Memory B cell (primary cell): ENCODE measurements around the gene GIPC3.
"Not testable (repeated sequence)": the region's sequence is repeated elsewhere in the genome, so short reads cannot be mapped to it uniquely, and the experiment has no call there.

Experiments
- ATAC-seq: fragments of 150-1000 bp; cut with Tn5 transposase; 2 replicates; pipeline ENCODE4 v1.10.0; 2021; ENCODE audit warnings: low read depth, mild to moderate bottlenecking, moderate library complexity
- DNase-seq, 2 donors: peaks; one replicate each; pipeline ENCODE4 v3.0.0; 2022; ENCODE audit warnings: low spot score in 2 of 2
- H3K27ac Mint-ChIP-seq: one replicate; pipeline ENCODE4 v1.8.0; 2022; ENCODE audit warnings: mild to moderate bottlenecking, moderate library complexity, mixed read lengths
- H3K27me3 Mint-ChIP-seq: one replicate; pipeline ENCODE4 v1.8.0; 2022; ENCODE audit warnings: mixed read lengths
- H3K36me3 Mint-ChIP-seq: one replicate; pipeline ENCODE4 v1.8.0; 2022; ENCODE audit warnings: mild to moderate bottlenecking, mixed read lengths
- H3K4me1 Mint-ChIP-seq: one replicate; pipeline ENCODE4 v1.8.0; 2022; ENCODE audit warnings: mixed read lengths
- H3K4me3 Mint-ChIP-seq: one replicate; pipeline ENCODE4 v1.8.0; 2022; ENCODE audit warnings: mild to moderate bottlenecking, moderate library complexity, mixed read lengths
- H3K9me3 Mint-ChIP-seq: one replicate; pipeline ENCODE4 v1.8.0; 2022; ENCODE audit warnings: mixed read lengths

GIPC3 gene

DNA sequence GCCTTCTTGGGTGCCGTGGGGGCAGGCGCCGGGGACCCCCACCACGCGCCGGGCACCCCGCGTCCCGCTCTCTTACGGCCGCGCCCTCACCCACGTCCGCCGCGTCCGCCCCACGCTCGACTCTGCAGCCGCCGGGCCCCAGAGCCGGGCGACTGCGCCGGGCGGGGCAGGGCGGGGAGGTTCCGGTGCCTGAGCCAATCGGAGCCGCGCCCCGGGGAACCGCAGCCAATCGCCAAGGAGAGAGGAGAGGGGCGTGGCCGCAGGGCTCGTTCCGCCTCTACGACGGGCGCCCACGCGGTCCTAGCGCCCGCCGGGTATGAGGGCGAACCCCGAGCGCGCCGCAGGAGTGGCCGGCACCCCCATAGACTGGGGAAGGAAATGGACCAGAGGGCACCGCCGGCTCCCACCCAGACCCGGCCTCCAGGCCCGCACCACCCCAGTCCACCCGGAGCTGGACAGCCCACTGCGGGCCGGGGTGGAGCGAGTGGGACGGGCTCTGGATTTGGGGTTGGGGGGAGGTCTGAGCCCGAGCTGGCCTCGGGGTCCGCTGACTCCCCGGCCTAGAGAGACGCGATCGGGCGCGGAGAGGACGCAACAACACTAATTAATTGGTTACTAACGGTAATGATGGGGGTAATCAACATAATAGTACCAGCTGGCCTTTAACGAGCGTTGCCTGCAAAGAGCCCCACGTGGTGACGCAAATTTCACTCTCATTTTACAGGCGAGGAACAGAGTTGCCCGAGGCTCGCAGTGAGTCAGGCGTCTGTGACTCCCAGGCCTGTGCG is 27.6 kb upstream of the GIPC3 start, which contains the start of gene MFSD12:
Gene MFSD12, minus strand, starts transcription at position 126 of the 788 bp plus-strand sequence. CDS start 183 bp downstream, outside the sequence.
- no peaks in the 10 kb centered on the region for H3K9me3 Mint-ChIP-seq
- ATAC-seq, result peak; percentile 87
- peak; percentile 92 to 94 for DNase-seq
- peak within 1 kb of the TSS; percentile 85 for H3K4me3 Mint-ChIP-seq
- peak within 1 kb of the TSS; percentile 80 for H3K27ac Mint-ChIP-seq
- peaks cover 28% of the 10 kb centered on the region for H3K4me1 Mint-ChIP-seq
- no peaks in the 10 kb centered on the region for H3K36me3 Mint-ChIP-seq
- no peaks in the 10 kb centered on the region for H3K27me3 Mint-ChIP-seq

DNA sequence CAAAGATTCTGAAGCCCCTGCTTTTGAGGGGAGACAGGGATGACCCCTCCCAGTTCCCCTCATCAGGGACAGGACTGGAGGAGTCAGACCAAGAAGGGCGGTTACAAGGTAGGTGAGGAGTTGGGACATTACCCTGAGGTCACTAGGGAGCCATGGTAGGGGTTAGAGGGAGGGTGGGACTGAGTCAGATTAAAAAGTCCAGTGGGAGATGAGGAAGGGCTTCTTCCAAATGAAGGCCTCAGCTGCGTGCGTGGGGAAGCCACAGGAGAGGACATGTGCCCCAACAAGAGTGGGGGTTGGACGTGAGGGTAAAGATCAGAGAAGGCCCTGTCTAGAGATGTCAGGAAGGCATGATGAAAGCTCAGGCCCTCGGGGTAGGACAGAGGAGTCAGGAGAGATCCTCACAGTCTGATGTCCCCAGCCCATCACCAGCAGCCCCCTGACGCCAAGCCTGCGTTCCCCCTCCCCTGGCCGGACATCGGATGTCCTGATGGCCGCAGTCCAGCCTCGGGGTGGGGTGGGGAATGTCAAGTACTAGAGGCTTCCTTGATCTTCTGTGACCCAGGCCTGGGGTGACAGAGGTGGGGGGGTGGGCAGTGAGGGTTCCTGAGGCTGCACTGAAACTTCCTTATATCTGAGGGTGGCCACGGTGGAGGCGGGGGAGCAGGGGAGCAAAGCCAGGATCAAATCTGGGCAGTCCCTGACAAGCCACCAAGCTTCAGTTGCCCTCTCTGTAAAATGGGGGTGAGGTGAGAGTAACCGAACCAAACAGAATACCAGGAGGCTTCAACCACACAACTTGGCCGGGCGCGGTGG is 21.4 kb upstream of the GIPC3 start:
- peaks cover 3% of the 10 kb centered on the region for H3K4me1 Mint-ChIP-seq
- ATAC-seq (no peak), DNase-seq (no peak)
- H3K4me3 Mint-ChIP-seq, result no peak overlapping the region
- H3K9me3 Mint-ChIP-seq, result no peaks in the 10 kb centered on the region
- no peak overlapping the region for H3K27ac Mint-ChIP-seq
- H3K27me3 Mint-ChIP-seq, result no peaks in the 10 kb centered on the region
- no peaks in the 10 kb centered on the region for H3K36me3 Mint-ChIP-seq

DNA sequence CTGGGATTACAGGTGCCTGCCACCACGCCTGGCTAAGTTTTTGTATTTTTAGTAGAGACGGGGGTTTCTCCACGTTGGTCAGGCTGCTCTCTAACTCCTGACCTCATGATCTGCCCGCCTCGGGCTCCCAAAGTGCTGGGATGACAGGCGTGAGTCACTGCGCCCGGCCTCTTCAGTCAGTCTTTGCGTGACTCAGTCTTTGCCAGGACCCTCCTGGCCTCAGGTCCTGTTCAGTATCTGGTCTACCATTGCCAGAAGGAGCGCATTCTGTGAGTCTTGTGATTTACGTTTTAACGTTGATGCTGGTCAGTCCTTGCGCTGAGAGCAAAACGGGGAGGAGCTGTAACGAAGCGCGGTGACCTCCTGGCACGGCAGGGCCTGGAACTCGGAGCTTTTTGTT is 20.1 kb upstream of the GIPC3 start:
- no peaks in the 10 kb centered on the region for H3K36me3 Mint-ChIP-seq
- H3K4me3 Mint-ChIP-seq, result no peak overlapping the region
- H3K27me3 Mint-ChIP-seq, result no peaks in the 10 kb centered on the region
- peaks cover 3% of the 10 kb centered on the region for H3K4me1 Mint-ChIP-seq
- no peak for ATAC-seq
- no peak for DNase-seq
- no peak overlapping the region for H3K27ac Mint-ChIP-seq
- H3K9me3 Mint-ChIP-seq, result no peaks in the 10 kb centered on the region

DNA sequence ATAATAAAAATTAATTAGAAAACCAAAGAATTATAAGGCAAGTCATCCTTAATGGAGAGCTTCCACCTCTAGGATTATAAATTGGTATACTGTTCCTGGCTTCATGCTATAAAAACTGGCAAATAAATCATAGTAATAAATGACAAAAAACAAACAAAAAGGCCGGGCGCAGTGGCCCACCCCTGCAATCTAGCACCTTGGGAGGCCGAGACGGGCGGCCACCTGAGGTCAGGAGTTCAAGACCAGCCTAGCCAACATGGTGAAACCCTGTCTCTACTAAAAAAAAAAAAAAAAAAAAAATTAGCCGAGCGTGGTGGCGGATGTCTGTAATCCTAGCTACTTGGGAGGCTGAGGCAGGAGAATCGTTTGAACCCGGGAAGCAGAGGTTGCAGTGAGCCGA is 15.2 kb upstream of the GIPC3 start:
- not testable (repeated sequence) for H3K4me1 Mint-ChIP-seq, H3K4me3 Mint-ChIP-seq, H3K9me3 Mint-ChIP-seq, H3K27me3 Mint-ChIP-seq, DNase-seq, H3K36me3 Mint-ChIP-seq, H3K27ac Mint-ChIP-seq, ATAC-seq

DNA sequence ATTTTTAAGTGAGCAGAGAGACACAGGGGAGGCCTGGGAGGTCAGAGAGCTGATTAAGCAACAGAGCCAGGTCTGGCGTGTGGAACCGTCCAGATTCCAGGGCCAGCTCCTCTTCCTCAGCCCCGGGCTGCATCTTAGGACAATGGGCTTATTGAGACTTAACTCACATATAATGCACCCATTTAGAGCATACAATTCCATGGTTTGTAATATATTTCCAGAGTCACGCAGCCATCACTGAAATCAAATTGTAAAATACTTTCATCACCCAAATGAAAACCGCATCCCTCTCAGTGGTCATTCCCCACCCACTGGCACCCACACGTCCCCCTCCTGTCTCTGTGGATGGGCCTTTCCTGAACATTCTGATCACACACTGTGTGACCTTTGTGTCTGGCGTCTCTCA is 14.7 kb upstream of the GIPC3 start:
- H3K36me3 Mint-ChIP-seq, result peaks cover 6% of the 10 kb centered on the region

DNA sequence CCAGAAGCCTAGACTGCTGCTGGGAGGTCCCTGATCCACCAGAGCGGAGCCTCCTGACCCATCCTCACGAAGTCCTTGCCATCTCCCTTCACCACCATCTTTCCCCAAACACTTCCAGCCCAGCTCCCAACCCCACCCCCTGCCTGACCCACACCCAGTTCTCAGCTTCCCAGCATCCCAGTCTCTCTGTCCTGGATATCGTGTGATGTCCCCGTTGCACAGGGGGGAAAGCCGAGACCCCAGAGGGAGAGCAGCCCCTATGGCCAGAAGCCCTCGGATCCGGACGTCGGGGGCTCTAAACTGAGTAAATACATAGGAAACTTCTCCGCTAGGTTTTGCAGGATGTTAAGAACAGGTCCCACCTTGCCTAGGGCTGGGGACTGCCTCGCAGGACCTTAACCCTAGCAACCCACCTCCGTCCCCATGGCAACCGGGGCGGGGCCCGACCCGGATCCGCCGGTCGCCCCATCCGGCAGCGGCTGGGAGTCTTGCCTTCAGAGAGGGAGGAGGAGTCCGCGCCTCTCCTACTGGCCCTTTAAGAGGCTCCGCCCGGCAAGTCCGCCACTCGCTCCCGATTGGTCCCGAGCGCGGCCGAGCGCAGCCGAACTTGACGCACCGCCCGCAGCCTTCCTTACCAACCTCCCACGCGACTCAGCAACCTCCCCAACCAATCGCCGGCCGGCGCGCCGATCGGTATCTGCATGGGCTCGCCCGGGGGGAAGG is 13.0 kb upstream of the GIPC3 start:
- no peaks in the 10 kb centered on the region for H3K9me3 Mint-ChIP-seq
- DNase-seq, result peak; percentile 95 to 96
- H3K36me3 Mint-ChIP-seq, result peaks cover 8% of the 10 kb centered on the region
- no peaks in the 10 kb centered on the region for H3K27me3 Mint-ChIP-seq
- H3K27ac Mint-ChIP-seq, result peak overlapping the region; percentile 15
- peaks cover 4% of the 10 kb centered on the region for H3K4me1 Mint-ChIP-seq
- peak; percentile 93 for ATAC-seq
- H3K4me3 Mint-ChIP-seq, result peak overlapping the region; percentile 51

More for the DNA sequence above, 14.7 kb upstream of the GIPC3 start:
- ATAC-seq (no peak), DNase-seq (no peak)
- Mint-ChIP-seq H3K4me1 (peaks cover 4% of the 10 kb centered on the region), H3K27ac (no peak overlapping the region), H3K27me3 (no peaks in the 10 kb centered on the region), H3K4me3 (no peak overlapping the region), H3K9me3 (no peaks in the 10 kb centered on the region)

DNA sequence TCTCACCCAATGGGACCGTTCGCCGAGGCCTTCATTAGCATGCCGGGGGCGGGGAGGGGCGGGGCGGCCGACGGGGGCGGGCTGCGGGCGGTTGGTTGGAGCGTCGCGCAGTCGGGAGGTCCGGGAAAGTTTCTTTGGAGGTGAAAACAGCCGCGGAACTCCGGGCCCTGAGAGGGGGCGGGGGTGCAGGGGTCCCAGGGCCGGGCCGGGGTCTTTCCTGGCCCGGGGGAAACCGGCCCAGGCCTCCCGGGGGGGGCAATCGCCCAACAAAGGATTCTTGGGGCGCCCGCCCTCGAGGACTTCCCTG is 12.5 kb upstream of the GIPC3 start, which contains the start of gene HMG20B:
Gene HMG20B, plus strand, starts transcription at position 90 of the 307 bp plus-strand sequence. CDS start 366 bp downstream, outside the sequence.
- H3K9me3 Mint-ChIP-seq, result no peaks in the 10 kb centered on the region
- H3K36me3 Mint-ChIP-seq, result peaks cover 8% of the 10 kb centered on the region
- peak within 1 kb of the TSS; percentile 81 for H3K4me3 Mint-ChIP-seq
- H3K27me3 Mint-ChIP-seq, result no peaks in the 10 kb centered on the region
- DNase-seq (no peak), ATAC-seq (no peak)
- H3K4me1 Mint-ChIP-seq, result peaks cover 4% of the 10 kb centered on the region
- peak within 1 kb of the TSS; percentile 15 for H3K27ac Mint-ChIP-seq

DNA sequence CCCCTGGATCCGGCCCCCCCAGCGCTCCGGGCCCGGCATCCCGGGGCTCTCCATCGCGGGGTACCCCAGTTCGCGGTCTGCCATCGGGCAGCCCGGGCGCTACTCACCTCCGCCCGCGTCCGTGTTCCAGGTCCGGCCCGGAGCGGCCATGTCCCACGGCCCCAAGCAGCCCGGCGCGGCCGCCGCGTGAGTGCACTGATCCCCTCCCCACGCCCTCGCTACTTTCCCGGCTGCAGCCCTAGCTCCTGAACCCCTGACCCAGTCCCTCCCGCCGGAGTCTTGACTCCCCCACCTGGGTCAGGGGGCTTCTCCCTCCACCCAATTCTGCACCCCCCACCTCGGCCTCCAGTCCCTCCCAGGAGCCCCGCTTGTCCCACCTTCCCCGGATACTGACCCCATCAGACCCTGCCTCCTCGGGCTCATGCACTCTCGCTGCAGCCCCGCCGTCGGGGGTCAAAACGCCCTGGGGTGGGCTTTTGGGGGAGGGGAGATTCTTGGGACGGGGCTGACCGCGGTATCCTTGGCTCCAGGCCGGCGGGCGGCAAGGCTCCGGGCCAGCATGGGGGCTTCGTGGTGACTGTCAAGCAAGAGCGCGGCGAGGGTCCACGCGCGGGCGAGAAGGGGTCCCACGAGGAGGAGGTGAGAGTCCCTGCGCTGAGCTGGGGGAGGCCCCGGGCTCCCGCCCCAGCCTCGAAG is 12.0 kb upstream of the GIPC3 start:
- H3K9me3 Mint-ChIP-seq, result no peaks in the 10 kb centered on the region
- DNase-seq (peak in 1 of 2 donors; percentile 59), ATAC-seq (no peak)
- H3K4me1 Mint-ChIP-seq, result peaks cover 4% of the 10 kb centered on the region
- peaks cover 8% of the 10 kb centered on the region for H3K36me3 Mint-ChIP-seq
- no peaks in the 10 kb centered on the region for H3K27me3 Mint-ChIP-seq
- peak overlapping the region; percentile 8 for H3K27ac Mint-ChIP-seq
- peak overlapping the region; percentile 81 for H3K4me3 Mint-ChIP-seq

DNA sequence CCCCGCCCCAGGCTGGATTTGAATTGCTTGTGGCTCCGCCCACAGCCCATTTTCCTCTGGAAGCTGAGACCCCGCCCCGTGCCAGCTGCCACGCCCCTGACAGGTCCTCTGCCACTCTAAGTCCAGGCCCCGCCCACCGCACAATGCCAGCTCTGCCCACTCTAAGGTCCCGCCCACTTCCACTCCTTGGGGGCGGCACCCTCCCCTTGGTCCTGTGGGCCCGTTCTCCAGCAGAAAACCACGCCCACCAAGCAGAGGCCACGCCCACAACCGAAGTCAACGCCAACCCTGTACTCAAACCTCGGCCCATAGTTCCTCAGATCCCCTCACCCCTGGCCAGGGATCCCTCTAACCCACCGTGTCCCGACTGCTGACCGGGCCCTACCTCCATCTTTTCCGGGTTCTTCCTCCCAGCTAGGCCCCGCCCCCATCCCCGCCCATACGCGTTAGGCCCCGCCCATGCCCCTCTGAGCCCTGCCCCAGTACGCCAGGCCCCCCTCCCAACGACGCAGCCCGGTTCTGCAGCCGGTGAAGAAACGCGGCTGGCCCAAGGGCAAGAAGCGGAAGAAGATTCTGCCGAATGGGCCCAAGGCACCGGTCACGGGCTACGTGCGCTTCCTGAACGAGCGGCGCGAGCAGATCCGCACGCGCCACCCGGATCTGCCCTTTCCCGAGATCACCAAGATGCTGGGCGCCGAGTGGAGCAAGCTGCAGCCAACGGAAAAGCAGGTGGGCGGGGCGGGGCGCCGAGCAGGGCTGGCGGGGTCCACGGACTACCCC is 11.2 kb upstream of the GIPC3 start:
- Mint-ChIP-seq H3K27ac (peak overlapping the region; percentile 8), H3K4me3 (peak overlapping the region; percentile 81), H3K9me3 (no peaks in the 10 kb centered on the region), H3K36me3 (peaks cover 8% of the 10 kb centered on the region), H3K27me3 (no peaks in the 10 kb centered on the region), H3K4me1 (peaks cover 4% of the 10 kb centered on the region)
- ATAC-seq (peak; percentile 14), DNase-seq (peak; percentile 58 to 77)

DNA sequence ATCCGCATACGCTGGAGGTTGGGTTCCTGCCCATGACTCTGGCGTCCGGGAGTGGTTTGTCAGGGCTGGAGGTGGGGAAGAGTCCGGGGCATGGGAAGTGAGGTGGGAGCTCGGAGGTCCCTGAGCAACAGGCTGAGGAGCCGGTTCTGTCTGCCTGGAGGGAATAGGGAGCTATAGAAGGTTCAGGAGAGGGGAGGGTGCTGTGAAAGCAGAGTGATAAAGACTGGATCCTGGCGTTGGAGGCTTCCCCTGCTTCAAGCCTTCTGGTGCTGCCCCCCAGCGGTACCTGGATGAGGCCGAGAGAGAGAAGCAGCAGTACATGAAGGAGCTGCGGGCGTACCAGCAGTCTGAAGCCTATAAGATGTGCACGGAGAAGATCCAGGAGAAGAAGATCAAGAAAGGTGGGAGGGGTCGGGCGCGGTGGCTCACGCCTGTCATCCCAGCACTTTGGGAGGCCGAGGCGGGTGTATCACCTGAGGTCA is 10.0 kb upstream of the GIPC3 start:
- Mint-ChIP-seq H3K27me3 (no peaks in the 10 kb centered on the region), H3K36me3 (peaks cover 8% of the 10 kb centered on the region), H3K4me1 (peaks cover 4% of the 10 kb centered on the region), H3K27ac (peak overlapping the region; percentile 49), H3K9me3 (no peaks in the 10 kb centered on the region), H3K4me3 (peak overlapping the region; percentile 15)
- DNase-seq (no peak), ATAC-seq (no peak)

DNA sequence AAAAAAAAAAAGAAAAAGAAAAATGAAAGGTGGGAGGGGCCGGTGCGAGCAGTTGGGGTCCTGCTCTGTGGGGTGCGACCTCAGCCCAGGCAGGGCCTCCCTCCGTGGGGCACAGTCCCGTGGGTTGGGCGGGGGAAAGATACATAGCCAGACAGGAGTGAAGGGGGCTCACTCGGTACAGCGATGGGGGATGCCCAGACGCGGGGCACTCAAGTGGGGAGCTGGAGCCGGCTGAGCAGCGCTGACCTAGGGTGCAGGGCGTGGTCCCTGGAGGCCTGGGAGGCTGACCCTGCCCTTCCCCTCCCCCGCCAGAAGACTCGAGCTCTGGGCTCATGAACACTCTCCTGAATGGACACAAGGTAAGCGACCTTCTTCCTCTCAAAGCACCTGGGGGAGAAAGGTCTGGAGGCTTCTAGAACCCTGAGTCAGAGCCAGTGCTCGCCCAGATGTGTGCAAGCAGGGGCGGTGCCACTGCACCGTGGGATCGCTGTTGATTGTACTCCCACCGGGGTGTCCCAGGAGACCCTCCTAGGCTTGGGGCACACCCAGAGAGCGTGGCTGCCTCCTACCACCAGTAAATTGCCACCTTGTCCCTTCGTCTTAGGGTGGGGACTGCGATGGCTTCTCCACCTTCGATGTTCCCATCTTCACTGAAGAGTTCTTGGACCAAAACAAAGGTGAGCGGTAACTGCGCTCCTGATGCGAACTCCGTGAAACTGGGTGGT is 9.2 kb upstream of the GIPC3 start:
- Mint-ChIP-seq H3K27ac (no peak overlapping the region), H3K4me1 (peaks cover 4% of the 10 kb centered on the region), H3K36me3 (peaks cover 8% of the 10 kb centered on the region), H3K4me3 (peak overlapping the region; percentile 70), H3K9me3 (no peaks in the 10 kb centered on the region), H3K27me3 (no peaks in the 10 kb centered on the region)
- DNase-seq (no peak), ATAC-seq (no peak)

DNA sequence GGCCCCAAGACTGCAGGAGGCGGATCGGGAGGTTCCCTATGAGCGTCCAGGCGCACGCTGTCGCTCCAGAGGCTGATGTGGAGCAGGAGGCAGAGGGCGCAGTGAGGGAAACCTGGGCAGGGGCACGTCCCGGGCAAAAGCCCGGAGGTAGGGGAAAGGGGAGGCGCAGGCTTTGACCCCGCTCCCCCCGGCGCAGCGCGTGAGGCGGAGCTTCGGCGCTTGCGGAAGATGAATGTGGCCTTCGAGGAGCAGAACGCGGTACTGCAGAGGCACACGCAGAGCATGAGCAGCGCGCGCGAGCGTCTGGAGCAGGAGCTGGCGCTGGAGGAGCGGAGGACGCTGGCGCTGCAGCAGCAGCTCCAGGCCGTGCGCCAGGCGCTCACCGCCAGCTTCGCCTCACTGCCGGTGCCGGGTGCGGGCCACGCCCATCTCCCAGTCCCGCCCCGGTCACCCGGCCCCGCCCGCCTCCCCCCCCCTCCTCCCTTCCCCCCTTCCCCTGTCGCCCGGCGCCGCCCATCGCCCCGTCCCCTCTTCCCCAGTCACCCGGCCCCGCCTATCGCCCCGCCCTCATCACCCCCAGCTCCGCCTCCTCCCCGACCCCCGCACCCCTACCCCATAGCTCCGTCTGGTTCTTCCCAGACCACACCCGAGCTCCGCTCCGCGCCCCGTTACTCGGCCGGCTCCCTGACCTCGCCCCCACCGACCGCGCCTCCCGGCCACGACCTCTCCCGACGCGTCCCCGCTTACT is 8.4 kb upstream of the GIPC3 start:
- H3K27ac Mint-ChIP-seq, result no peak overlapping the region
- DNase-seq (no peak), ATAC-seq (no peak)
- no peaks in the 10 kb centered on the region for H3K9me3 Mint-ChIP-seq
- H3K4me3 Mint-ChIP-seq, result peak overlapping the region; percentile 70
- H3K36me3 Mint-ChIP-seq, result peaks cover 8% of the 10 kb centered on the region
- H3K4me1 Mint-ChIP-seq, result peaks cover 2% of the 10 kb centered on the region
- no peaks in the 10 kb centered on the region for H3K27me3 Mint-ChIP-seq
